ENCODE results near the gene SPSB4.
"Not testable (repeated sequence)": the region's sequence is repeated elsewhere in the genome, so short reads cannot be mapped to it uniquely, and the experiment has no call there.

SPSB4 gene

DNA sequence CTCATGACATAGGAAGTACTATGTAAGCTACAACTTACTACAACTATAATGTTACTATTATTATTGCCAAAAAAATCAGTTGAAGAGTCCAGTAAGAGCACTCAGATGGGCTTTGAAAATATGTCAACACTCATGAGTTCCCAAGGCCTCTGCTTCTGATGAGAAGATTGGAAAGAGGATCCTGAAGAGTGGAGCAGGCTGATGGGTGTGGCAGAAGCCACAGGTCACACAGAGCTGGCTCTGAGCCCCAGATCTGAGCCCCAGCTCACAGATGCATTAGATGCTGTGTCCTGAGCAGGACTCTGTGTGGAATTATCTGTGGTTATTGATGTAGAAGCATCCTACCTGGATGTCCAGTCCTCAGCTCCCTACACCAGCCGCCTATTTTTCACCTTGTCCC is 65.6 kb downstream of the SPSB4 start:
- DNase-seq (ENCODE audit: low spot score) = no peak

DNA sequence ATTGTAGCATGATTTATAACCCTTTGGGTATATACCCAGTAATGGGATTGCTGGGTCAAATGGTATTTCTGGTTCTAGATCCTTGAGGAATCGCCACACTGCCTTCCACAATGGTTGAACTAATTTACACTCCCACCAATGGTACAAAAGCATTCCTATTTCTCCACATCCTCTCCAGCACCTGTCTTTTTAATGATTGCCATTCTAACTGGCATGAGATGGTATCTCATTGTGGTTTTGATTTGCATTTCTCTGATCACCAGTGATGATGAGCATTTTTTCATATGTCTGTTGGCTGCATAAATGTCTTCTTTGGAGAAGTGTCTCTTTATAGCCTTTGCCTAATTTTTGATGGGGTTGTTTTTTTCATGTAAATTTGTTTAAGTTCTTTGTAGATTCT is 66.8 kb downstream of the SPSB4 start:
- DNase-seq (ENCODE audit: low spot score) = not testable (repeated sequence)

DNA sequence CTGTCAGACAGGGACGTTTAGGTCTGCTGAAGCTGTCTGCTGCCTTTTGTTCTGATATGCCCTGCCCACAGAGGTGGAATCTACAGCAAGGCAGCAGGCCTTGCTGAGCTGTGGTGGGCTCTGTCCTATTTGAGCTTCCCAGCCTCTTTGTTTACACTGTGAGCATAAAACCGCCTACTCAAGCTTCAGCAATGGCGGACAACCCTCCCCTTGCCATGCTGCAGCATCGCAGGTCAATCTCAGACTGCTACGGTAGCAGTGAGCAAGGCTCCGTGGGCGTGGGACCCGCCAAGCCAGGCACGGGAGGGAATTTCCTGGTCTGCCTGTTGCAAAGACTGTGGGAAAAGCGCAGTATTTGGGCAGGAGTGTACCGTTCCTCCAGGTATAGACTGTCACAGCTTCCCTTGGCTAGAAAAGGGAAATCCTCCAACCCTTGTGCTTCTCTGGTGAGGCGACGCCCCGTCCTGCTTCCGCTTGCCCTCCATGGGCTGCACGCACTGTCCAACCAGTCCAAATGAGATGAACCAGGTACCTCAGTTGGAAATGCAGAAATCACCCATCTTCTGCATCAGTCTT is 71.4 kb downstream of the SPSB4 start:
- no peak for DNase-seq (ENCODE audit: low spot score)

DNA sequence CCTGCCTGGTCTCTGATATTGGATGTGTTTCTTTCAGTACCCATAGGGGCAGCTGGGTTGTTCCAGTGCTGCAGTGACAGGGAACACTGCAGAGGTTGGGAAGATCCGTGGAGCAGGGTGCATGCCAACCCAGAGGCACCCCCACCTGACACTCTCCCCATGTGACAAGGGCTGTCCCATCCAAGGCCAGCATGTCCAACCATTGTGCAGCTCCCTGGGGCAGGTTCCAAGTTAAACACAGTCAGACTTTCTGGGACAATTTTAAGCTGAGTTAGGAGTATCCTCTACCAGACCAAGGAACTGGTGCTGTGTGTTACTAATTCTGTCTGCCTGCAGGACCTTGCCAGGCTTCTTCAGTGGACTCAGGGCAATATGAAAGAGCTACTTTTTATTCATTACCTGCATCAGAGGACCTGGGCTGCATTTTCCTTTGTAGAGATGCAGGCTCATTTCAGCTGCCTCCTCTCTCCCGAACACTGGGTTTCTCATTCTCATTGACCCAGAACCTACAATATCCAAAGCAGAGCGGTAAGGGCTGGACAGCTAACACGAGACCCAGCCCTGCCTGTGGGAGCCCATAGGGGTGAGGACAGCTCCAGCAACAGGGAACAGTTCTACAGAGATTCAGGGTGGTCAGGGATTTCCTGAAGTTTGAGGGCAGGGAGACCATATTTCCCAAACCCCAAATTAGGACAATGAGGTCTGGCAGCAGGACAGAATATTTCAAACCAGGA is 72.7 kb downstream of the SPSB4 start:
- no peak for DNase-seq (ENCODE audit: low spot score)

DNA sequence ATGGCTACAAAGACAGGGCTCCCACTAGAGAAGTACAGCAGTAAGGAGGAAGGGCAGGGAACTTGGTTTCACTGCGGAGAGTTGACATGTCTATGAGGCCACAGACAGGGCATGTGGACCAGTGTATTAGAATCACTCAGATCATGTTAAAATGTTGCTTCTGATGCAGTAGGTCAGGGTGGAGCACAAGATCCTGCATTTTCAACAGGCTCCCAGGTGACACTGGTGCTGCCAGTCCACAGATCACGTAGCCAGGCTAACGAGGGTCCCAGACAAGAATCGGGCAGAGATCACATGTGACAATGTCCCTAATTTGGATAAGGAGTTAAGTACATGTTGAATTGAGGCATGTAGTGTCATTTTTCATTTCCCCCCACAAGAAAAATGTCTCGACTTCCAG is 73.6 kb downstream of the SPSB4 start:
- DNase-seq (ENCODE audit: low spot score) = no peak

DNA sequence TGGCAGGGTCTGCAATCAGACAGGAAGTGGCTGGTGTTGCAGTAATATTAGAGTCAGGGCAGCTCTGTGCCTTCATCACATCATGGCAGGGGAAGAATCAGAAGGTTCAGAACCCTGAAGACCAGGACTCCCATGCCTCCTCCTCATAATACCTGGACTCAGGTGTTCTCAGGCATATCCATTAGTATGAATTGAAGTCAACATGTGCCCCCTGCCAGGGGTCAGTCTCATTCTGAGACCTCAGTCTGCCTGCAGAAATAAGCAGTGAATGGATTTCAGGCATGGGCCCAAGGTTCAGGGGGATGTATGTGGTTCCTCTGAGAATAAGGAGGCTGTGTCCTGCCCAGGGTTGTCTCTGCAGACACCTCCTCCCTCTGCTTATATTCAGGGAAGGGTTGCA is 74.2 kb downstream of the SPSB4 start:
- DNase-seq (ENCODE audit: low spot score) = no peak

DNA sequence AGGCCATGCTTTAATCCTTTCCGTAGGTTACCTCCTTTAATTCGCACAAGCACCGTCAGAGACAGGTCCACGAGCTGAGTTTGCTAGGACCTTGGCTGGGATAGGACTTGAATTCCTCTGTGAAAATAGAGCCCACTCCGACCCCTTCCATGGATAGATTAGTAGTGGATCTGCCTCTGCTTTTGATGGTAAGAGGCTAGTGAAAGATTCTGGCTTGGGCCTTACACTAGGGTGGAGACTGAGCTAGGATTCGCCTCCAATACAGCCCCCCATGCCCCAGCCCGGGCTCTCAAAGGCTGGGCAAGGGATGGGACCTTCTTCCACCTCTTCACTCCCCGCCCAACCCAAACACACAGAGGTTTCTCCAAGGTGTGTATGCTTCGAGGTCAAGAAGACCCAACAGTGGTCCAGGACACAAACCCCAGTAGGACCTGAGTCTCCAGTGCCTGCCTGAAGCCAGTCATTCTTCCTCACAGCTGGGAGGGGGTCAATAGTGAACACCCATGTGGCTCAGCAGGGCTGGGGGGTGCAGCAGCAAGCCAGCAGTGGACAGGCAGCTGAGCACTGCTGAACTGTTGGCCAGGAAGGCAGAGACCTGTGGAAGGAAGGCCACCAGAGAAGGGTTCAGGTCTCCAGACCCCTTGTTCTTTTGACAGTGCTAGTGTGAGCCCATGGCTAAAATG is 75.7 kb downstream of the SPSB4 start:
- no peak for DNase-seq (ENCODE audit: low spot score)

DNA sequence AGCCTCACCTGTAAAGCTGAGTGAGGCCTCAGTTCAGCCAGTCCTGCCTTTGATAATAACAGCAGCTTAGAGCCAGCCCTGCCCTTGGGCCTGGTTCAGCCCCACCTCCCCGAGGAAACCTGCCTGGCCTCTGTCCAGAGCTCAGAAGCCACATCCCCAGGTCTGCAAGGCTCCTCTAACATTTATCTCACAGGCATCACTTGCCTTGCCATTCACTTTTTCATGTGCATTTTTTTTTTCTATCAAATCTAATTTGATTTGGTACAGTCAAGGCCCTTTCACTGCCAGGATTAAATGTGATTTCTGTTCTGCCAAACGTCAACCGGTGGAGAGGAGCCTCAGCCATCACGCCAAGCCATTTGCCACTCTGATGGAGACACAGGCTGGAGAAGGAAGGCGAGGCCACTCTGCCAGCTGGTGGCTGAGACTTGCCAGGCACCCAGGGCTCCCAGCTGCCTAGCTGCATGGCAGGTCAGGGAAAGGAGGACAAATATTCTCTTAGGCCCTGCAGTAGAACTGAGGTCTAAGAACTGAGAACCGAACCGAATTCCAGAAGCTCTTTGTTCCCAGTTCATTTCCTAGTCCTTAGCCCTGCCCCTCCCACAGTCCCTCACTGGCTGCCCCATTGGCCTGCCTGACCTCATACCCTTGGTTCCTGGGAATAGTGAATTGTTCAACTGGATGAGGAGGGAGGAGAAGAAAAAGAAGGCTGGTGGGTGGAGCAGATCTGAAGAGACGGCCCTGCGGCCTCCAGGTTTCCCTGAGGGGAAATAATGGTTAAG is 76.4 kb downstream of the SPSB4 start:
- DNase-seq (ENCODE audit: low spot score) = no peak

DNA sequence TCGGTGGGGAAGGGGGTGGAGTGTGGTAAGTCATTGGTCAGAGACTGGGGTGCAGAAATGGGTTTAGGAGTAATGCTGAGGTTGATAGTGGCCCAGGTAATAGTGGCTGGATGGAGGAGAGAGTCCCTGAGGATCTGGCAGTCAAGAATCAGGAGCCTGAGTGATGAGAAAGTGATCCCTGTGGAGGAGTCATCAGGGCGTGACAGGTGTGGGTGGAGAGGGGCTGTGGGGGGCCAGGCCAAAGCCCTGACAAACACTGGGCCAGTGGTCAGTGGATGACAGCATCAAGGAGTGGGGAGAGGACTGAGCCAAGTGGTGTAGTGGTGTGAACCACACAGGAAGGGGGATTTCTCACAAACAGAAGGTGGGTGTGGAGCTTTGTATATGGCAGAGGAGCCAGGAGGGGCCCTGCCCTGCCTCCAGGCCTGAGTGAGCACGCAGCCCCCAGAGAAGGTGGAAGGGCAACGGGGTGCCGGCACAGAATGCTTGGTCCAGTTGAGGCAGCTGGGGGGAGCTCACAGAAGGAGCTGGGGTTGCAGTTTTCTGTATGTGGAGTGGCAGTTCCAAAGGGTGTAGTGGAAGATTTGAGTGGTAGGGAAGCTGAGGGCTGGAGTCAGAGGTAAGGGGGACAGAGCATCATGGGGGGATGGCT is 77.1 kb downstream of the SPSB4 start:
- DNase-seq (ENCODE audit: low spot score) = no peak

DNA sequence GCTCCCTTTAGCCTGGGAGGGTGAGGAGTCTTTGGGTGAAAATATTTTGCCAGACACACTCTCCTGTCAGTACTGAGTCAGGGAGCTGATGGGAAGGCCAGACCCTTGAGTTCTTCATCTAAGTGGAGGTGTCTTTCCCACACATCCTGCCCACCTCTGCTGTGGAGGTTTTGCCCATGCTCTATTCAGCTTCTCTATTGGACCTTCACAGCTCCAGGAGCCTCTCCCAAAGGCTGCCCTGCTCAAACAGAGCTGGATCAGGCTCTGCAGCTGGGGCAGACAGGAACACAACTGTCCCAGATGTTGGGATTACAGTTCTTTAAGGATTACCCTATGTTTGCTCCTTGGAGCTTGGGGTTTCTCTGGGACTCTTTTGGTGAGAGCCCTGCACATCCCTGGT is 77.9 kb downstream of the SPSB4 start:
- DNase-seq (ENCODE audit: low spot score) = no peak

DNA sequence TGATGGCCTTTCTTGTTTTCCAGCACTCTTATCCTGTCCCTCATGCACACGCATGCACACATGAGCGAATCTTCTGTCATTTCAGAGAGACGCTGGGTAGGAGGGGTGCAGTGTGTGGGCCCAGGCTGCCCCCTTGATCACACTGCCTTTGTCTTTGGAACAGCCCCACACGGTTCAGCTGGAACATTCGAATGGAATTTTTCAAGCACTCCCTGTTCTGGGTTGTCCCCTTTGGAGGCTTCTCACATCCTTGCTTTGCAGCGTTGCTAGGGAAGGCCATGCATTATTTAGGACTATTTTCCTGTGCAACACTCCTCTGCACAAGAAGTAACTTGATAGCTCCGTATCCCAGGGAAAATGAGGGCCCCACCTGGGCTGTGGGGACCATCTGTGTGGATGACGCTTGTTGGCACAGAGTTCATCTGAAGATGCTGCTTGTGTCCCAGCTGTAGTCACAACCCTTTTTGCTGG is 78.4 kb downstream of the SPSB4 start:
- no peak for DNase-seq (ENCODE audit: low spot score)

DNA sequence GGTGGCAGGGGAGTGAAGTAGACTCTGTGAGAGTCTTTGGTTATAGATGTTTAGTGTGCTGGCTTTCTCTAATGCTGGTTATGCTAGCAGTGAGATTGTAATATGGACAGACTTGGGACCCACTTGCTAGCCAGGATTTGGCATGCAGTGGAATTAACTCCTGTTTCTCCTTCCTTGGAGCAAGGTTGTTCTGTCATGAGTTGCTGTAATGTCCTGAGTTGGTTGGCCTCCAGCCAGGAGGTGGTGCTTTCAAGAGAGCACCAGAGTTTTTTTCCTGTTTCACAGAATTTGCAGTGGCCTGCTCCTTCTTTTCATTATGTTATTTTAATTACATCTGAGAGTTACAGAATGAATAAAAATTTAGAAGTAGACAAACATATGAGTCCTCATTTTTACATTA is 92.4 kb downstream of the SPSB4 start:
- no peak for DNase-seq (ENCODE audit: low spot score)

DNA sequence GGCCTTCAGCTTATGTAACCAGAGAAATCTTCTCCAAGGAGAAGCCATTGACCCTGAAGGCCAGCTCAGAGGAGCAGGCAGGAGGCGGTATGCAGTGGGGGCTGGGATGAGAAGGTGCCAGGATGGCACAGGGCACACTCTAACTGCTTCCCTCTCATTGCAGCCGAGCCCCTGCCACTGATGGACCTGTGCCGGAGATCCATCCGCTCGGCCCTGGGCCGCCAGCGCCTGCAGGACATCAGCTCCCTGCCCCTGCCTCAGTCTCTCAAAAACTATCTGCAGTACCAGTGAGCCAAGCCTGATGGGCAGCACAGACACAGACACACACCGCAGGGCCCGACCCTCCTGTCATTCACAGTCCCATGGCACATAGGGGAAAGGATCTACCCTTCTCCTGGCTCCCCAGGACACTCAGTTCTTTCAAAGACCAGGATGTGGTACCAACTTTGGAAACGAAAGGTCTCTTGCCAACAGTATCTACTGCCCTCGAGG is 95.9 kb downstream of the SPSB4 start:
- no peak for DNase-seq (ENCODE audit: low spot score)

DNA sequence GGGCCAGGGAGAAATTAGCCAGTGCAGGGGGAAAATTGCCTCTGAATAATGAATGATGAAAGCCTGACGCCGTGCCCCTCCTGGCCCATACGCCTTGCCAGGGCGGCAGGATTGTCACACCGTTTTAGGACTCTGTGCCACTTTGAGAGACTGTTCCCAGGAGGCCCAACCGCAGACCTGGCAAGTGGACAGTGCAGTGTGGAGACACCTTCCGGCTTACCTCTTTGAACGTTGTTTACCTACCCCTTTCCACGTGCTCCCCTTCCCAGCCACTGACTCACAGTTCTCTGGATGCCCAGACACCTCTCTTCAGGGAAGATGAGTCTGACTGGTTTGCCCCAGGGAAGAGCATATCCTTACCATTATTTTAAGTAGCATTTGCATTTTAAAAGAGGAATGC is 96.5 kb downstream of the SPSB4 start:
- DNase-seq (ENCODE audit: low spot score) = no peak

DNA sequence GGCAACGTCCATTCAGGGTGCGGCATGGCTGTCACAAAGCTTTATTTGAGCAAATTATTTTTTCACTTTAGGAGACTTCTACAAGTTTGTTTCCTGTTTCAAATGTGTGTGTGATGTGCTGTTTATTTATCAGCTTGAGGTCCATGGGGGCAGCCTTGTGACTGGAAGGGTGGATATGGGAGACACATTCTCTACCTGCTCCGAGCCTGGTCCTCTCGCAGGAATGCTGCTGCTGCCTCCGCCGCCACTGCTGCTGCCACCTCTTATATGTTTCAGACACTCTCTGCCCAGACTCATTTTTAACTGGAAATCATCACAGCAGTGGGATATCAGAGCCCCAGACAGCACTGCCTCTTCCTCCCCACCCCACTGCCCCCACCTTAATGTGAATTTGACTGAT is 97.0 kb downstream of the SPSB4 start:
- no peak for DNase-seq (ENCODE audit: low spot score)

DNA sequence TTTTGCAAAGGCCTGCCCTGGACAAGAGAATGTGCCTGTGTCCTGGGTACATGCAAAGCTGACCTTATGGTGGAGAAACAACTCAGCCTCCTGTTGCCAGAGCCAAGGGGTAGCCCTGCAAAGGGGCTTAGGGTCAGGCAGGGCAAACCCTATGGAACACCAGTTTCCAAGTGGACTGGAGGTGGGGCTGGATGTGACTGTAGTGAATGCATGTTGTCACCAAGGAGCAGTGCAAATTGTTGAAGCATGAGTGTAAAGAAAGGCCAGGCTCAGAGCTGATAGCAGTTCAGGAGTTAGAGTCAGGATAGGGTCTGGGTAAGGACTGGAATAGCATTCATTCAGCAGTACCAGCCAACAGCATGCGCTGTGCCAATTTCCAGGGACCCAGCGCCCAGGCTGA is 97.6 kb downstream of the SPSB4 start:
- no peak for DNase-seq (ENCODE audit: low spot score)

DNA sequence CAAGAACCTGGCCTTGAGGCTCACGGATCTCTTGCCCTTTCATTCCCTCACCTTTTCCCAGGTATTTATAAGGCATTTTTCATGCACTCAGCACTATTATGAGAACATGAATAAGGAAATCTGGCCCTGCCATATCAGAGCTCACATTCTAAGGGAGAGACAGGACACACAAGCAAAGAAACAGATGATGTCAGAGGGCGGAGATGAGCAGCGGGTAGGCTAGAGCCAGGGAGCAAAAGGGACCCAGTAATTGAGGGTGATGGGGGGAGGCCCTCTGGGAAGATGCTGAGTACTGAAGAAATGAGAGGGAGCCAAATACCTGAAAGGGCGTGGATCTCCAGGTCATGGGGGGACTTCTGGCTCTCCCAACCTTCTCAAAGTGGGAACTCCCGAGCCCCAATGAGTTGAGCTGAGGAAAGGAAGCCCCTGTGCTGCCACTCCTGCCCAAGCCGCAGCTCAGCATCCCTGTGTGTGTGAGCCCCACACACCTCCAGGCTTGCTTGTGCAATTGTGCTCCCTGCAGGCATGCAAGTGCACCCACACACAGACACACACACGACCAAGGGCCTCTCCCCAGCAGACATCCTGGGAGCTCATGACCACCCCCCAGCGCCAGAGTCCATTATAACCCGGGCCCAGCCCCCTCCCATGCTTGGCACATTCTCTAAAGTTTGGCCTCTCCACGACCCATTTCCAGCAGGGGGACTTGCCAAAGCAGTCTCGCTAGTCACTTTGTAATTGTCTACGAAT is 99.1 kb downstream of the SPSB4 start:
- no peak for DNase-seq (ENCODE audit: low spot score)

DNA sequence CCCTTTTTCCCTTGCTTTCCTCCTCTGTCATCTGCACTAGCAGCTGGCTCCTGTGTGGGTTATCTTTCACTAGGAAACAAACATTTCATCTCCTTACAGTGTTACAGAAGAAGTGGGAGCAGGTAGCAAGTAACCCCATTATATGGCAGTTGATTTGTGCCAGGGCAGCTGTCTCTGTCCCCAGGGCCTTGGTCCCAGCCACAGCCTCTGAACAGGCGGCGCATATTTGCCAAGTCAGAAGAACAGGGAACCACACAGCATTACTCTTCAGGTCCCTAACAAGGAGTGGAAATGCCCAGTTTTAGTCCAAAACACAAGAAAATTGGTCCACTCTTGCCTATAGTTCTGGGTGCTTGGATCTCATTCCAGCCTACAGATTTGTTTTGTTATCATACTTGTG is 99.8 kb downstream of the SPSB4 start:
- DNase-seq (ENCODE audit: low spot score) = no peak

DNA sequence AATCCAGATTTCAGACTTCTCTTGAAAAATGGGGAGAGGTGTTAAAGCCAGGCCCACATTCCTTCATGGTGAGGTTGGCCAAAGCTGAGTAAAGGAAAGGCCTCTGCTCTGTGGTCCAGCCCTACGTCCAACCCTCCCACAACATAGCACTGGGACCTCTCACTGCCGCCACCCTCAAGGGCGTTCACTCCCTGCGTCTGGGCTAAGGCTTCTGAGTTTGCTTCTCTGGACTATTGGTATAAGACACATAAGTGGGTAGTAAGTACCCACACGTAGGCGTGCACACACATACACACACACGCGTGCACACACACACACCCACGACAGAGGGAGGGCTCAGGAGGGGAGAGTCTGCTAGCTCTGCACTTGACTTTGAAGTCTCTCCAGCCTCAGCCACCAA is 100.3 kb downstream of the SPSB4 start:
- DNase-seq (ENCODE audit: low spot score) = no peak

DNA sequence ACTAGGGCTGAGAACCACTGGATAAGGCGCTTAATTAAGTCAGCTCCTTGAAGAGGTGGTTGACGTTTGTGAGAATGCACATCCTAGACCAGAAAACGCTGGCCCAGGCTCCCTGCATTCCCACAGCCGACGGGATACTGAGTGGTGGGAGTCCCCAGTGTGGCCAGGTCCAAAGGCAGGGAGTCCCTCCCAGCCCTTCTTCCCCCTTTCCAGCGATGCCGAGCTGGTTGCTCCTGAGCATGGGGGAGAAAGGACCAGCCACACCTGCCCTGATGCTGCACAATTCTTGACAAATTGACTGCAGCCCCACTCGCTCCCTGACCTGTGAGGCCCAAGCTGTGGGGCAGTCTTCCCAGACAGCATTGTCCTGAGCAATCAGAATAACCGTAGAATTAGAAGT is 101.0 kb downstream of the SPSB4 start:
- DNase-seq (ENCODE audit: low spot score) = no peak

Data from putamen (tissue), 1 donor.